Measurements from ENCODE around the gene VAMP2.

DNA sequence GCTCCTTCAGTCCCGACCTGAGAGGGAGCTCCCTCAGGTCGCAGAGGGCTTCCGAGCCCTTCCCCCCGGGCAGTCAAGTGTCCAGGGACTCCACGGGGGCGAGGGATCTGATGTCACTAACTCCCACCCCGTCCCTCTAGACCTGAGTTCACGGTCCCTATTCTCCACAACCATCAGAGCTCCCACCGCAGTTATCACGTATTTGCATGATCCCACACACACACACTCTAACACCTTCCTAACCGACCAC is 6.8 kb downstream of the VAMP2 start:
- TF ChIP-seq, protein P1, sequence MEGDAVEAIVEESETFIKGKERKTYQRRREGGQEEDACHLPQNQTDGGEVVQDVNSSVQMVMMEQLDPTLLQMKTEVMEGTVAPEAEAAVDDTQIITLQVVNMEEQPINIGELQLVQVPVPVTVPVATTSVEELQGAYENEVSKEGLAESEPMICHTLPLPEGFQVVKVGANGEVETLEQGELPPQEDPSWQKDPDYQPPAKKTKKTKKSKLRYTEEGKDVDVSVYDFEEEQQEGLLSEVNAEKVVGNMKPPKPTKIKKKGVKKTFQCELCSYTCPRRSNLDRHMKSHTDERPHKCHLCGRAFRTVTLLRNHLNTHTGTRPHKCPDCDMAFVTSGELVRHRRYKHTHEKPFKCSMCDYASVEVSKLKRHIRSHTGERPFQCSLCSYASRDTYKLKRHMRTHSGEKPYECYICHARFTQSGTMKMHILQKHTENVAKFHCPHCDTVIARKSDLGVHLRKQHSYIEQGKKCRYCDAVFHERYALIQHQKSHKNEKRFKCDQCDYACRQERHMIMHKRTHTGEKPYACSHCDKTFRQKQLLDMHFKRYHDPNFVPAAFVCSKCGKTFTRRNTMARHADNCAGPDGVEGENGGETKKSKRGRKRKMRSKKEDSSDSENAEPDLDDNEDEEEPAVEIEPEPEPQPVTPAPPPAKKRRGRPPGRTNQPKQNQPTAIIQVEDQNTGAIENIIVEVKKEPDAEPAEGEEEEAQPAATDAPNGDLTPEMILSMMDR (IDR thresholded peaks at IDR 0.05) = no peak
- no peak for TF ChIP-seq POLR2A (IDR thresholded peaks at IDR 0.05)
